Activated CD4-positive, alpha-beta memory T cell treated with anti-CD3 and anti-CD28 coated beads for 36 hours (primary cell): ENCODE measurements around the gene WNT16. TPM values are rescaled to one million over a fixed set of nuclear protein-coding genes. Genes with fewer than 3 reads are reported as not detected.
"Not testable (repeated sequence)": the region's sequence is repeated elsewhere in the genome, so short reads cannot be mapped to it uniquely, and the experiment has no call there.

Experiments used
- CTCF ChIA-PET: fragments of 350-600 bp; sonication (Branson Sonifier 250); formaldehyde crosslinking; loops from one replicate; lab custom pipeline; 2021; ENCODE audit warnings: antibody characterized with exemption, inconsistent platforms; lab: Charles Lee
- POLR2A ChIA-PET: fragments of 350-600 bp; sonication (Branson Sonifier 250); formaldehyde crosslinking; loops from one replicate; lab custom pipeline; 2021; ENCODE audit warnings: antibody characterized with exemption; lab: Charles Lee
- DNase-seq: peaks from one replicate; pipeline ENCODE4 v3.0.0-alpha.2; 2020
- H3K27ac Mint-ChIP-seq: one replicate; pipeline ENCODE4 v1.8.0; 2021; ENCODE audit warnings: mixed read lengths
- H3K27me3 Mint-ChIP-seq: one replicate; pipeline ENCODE4 v1.8.0; 2021; ENCODE audit warnings: mixed read lengths
- H3K36me3 Mint-ChIP-seq: one replicate; pipeline ENCODE4 v1.8.0; 2021; ENCODE audit warnings: mixed read lengths
- H3K4me1 Mint-ChIP-seq: one replicate; pipeline ENCODE4 v1.8.0; 2021; ENCODE audit warnings: low read depth, mixed read lengths
- H3K4me3 Mint-ChIP-seq: one replicate; pipeline ENCODE4 v1.8.0; 2021; ENCODE audit warnings: mild to moderate bottlenecking, mixed read lengths
- H3K9me3 Mint-ChIP-seq: one replicate; pipeline ENCODE4 v1.8.0; 2021; ENCODE audit warnings: mixed read lengths
- intact Hi-C: fragments of 100-400 bp; cut with micrococcal nuclease; formaldehyde crosslinking; loops from one replicate; pipeline ENCODE4 v1.15.1; 2023
- total RNA-seq, 2 experiments: library from RNA; stranded (reverse); gene quantifications; one replicate each; pipeline ENCODE4 v1.2.3, GENCODE V29; 2021

Gene WNT16
- total RNA-seq, 2 experiments from 2014 or later: not detected

- H3K9me3 Mint-ChIP-seq: no peaks in the 10 kb centered on the region
- CTCF ChIA-PET: no interaction called here
These were observed 14.8 kb upstream of the WNT16 start for GRCh38 chr7:121313793-121314676.

GRCh38 chr7:121315170-121315569 is 13.6 kb upstream of the WNT16 start:
- H3K27ac Mint-ChIP-seq, H3K9me3 Mint-ChIP-seq, H3K4me3 Mint-ChIP-seq, DNase-seq, H3K36me3 Mint-ChIP-seq, H3K27me3 Mint-ChIP-seq, intact Hi-C loops, H3K4me1 Mint-ChIP-seq, POLR2A ChIA-PET, CTCF ChIA-PET: not testable (repeated sequence)

More at GRCh38 chr7:121313793-121314676, 14.8 kb upstream of the WNT16 start:
- H3K4me3 Mint-ChIP-seq: no peak overlapping the region
- intact Hi-C loops: no loop called here
- H3K36me3 Mint-ChIP-seq: no peaks in the 10 kb centered on the region
- POLR2A ChIA-PET: no interaction called here
- no peak for DNase-seq
- H3K4me1 Mint-ChIP-seq: no peaks in the 10 kb centered on the region
- no peak overlapping the region for H3K27ac Mint-ChIP-seq
- H3K27me3 Mint-ChIP-seq: peaks cover 3% of the 10 kb centered on the region

GRCh38 chr7:121322460-121322859 is 6.3 kb upstream of the WNT16 start:
- POLR2A ChIA-PET: no interaction called here
- intact Hi-C loops: no loop called here
- Mint-ChIP-seq H3K4me3 (no peak overlapping the region), H3K9me3 (no peaks in the 10 kb centered on the region), H3K4me1 (no peaks in the 10 kb centered on the region), H3K27ac (no peak overlapping the region), H3K36me3 (no peaks in the 10 kb centered on the region), H3K27me3 (peaks cover 7% of the 10 kb centered on the region)
- CTCF ChIA-PET: no interaction called here
- DNase-seq: no peak

GRCh38 chr7:121323515-121324302 is 5.1 kb upstream of the WNT16 start:
- H3K27ac Mint-ChIP-seq: no peak overlapping the region
- intact Hi-C loops: no loop called here

GRCh38 chr7:121327671-121328070 is 1.1 kb upstream of the WNT16 start:
- POLR2A ChIA-PET: no interaction called here
- CTCF ChIA-PET: no interaction called here
- Mint-ChIP-seq H3K36me3 (no peaks in the 10 kb centered on the region), H3K4me1 (peaks cover 21% of the 10 kb centered on the region), H3K4me3 (no peak overlapping the region), H3K27ac (no peak overlapping the region), H3K27me3 (peaks cover 46% of the 10 kb centered on the region), H3K9me3 (no peaks in the 10 kb centered on the region)
- no peak for DNase-seq
- intact Hi-C loops: no loop called here

More at GRCh38 chr7:121323515-121324302, 5.1 kb upstream of the WNT16 start:
- Mint-ChIP-seq H3K4me1 (peaks cover 3% of the 10 kb centered on the region), H3K36me3 (no peaks in the 10 kb centered on the region), H3K9me3 (no peaks in the 10 kb centered on the region), H3K4me3 (no peak overlapping the region), H3K27me3 (peaks cover 20% of the 10 kb centered on the region)
- POLR2A ChIA-PET: no interaction called here
- no peak for DNase-seq
- CTCF ChIA-PET: no interaction called here

GRCh38 chr7:121329191-121330052 is 622 bp downstream of the WNT16 start:
- DNase-seq: peak; percentile 38
- intact Hi-C loops: loop anchor here (10.0 kb wide), 2 partner anchors 195 to 345 kb away; partner anchors contain the start of gene CPED1
- Mint-ChIP-seq H3K4me1 (peaks cover 21% of the 10 kb centered on the region), H3K36me3 (no peaks in the 10 kb centered on the region), H3K27ac (no peak overlapping the region), H3K9me3 (no peaks in the 10 kb centered on the region), H3K4me3 (peak overlapping the region; percentile 4), H3K27me3 (peaks cover 46% of the 10 kb centered on the region)
- POLR2A ChIA-PET: no interaction called here
- CTCF ChIA-PET: interaction anchor here (0.5 to 1.3 kb wide), 6 partner anchors 36 to 216 kb away, joined by 3 to 8 read pairs (median 3); no protein-coding TSS in a partner anchor

- H3K27me3 Mint-ChIP-seq: peaks cover 52% of the 10 kb centered on the region
- no peak overlapping the region for H3K27ac Mint-ChIP-seq
- peaks cover 21% of the 10 kb centered on the region for H3K4me1 Mint-ChIP-seq
- ChIA-PET POLR2A (no interaction called here), CTCF (interaction anchor here (0.6 to 1.3 kb wide), 6 partner anchors 35 to 360 kb away, joined by 3 to 8 read pairs (median 3); no protein-coding TSS in a partner anchor)
- no peaks in the 10 kb centered on the region for H3K9me3 Mint-ChIP-seq
- DNase-seq: peak; percentile 12
- H3K4me3 Mint-ChIP-seq: no peak overlapping the region
- intact Hi-C loops: loop anchor here (10.0 kb wide), 2 partner anchors 195 to 345 kb away; partner anchors contain the start of gene CPED1
- no peaks in the 10 kb centered on the region for H3K36me3 Mint-ChIP-seq
These were observed 1.4 kb downstream of the WNT16 start for GRCh38 chr7:121330053-121330833.

- H3K27me3 Mint-ChIP-seq: peaks cover 52% of the 10 kb centered on the region
- intact Hi-C loops: loop anchor here (10.0 kb wide), 2 partner anchors 196 to 346 kb away; partner anchors contain the start of gene CPED1
These were observed 2.2 kb downstream of the WNT16 start for GRCh38 chr7:121331048-121331447.

GRCh38 chr7:121331574-121331973 is 2.8 kb downstream of the WNT16 start:
- H3K27ac Mint-ChIP-seq: no peak overlapping the region
- POLR2A ChIA-PET: no interaction called here
- intact Hi-C loops: loop anchor here (10.0 kb wide), 2 partner anchors 197 to 347 kb away; partner anchors contain the start of gene CPED1

More at GRCh38 chr7:121331048-121331447, 2.2 kb downstream of the WNT16 start:
- no peak for DNase-seq
- ChIA-PET POLR2A (no interaction called here), CTCF (interaction anchor here (0.6 kb wide), 1 partner anchor 361 kb away, joined by 3 read pairs; no protein-coding TSS in a partner anchor)
- Mint-ChIP-seq H3K36me3 (no peaks in the 10 kb centered on the region), H3K4me1 (peaks cover 21% of the 10 kb centered on the region), H3K4me3 (no peak overlapping the region), H3K27ac (no peak overlapping the region), H3K9me3 (no peaks in the 10 kb centered on the region)

GRCh38 chr7:121334376-121334775 is 5.6 kb downstream of the WNT16 start:
- DNase-seq: no peak
- no peak overlapping the region for H3K27ac Mint-ChIP-seq
- intact Hi-C loops: loop anchor here (10.0 kb wide), 2 partner anchors 200 to 350 kb away; partner anchors contain the start of gene CPED1
- ChIA-PET CTCF (no interaction called here), POLR2A (no interaction called here)
- peaks cover 34% of the 10 kb centered on the region for H3K27me3 Mint-ChIP-seq
- H3K4me3 Mint-ChIP-seq: no peak overlapping the region
- peaks cover 10% of the 10 kb centered on the region for H3K4me1 Mint-ChIP-seq
- no peaks in the 10 kb centered on the region for H3K9me3 Mint-ChIP-seq
- peaks cover 3% of the 10 kb centered on the region for H3K36me3 Mint-ChIP-seq

More at GRCh38 chr7:121331574-121331973, 2.8 kb downstream of the WNT16 start:
- Mint-ChIP-seq H3K36me3 (no peaks in the 10 kb centered on the region), H3K4me3 (no peak overlapping the region), H3K27me3 (peaks cover 51% of the 10 kb centered on the region), H3K9me3 (no peaks in the 10 kb centered on the region), H3K4me1 (peaks cover 21% of the 10 kb centered on the region)
- CTCF ChIA-PET: no interaction called here
- DNase-seq: no peak
